ENCODE measurements around the gene GADL1. TPM values are rescaled to one million over a fixed set of nuclear protein-coding genes. Genes with fewer than 3 reads are reported as not detected.

GADL1 gene
- total RNA-seq, 1 donor from 2014 or later, result not detected

GRCh38 chr3:30728143-30728542 lies 166.3 kb downstream of the GADL1 start:
- DNase-seq (ENCODE audit: low spot score), result no peak

- no peak for DNase-seq (ENCODE audit: low spot score)
Observed at GRCh38 chr3:30724863-30725262, 169.6 kb downstream of the GADL1 start.

- DNase-seq (ENCODE audit: low spot score), result no peak
Observed at GRCh38 chr3:30723211-30723610, 171.2 kb downstream of the GADL1 start.

GRCh38 chr3:30721314-30721634 lies 173.2 kb downstream of the GADL1 start:
- no peak for DNase-seq (ENCODE audit: low spot score)

- DNase-seq (ENCODE audit: low spot score), result no peak
Observed at GRCh38 chr3:30720586-30721313, 173.7 kb downstream of the GADL1 start.

GRCh38 chr3:30719536-30719935 lies 174.9 kb downstream of the GADL1 start:
- no peak for DNase-seq (ENCODE audit: low spot score)

GRCh38 chr3:30713885-30714503 lies 180.5 kb downstream of the GADL1 start:
- DNase-seq (ENCODE audit: low spot score), result no peak

- DNase-seq (ENCODE audit: low spot score), result no peak
Observed at GRCh38 chr3:30712991-30713390, 181.5 kb downstream of the GADL1 start.

- DNase-seq (ENCODE audit: low spot score), result no peak
Observed at GRCh38 chr3:30711867-30712266, 182.6 kb downstream of the GADL1 start.

- DNase-seq (ENCODE audit: low spot score), result no peak
Observed at GRCh38 chr3:30711151-30711550, 183.3 kb downstream of the GADL1 start.

GRCh38 chr3:30710017-30710416 lies 184.4 kb downstream of the GADL1 start:
- DNase-seq (ENCODE audit: low spot score), result no peak

GRCh38 chr3:30708472-30708871 lies 186.0 kb downstream of the GADL1 start:
- DNase-seq (ENCODE audit: low spot score), result no peak

- DNase-seq (ENCODE audit: low spot score), result no peak
Observed at GRCh38 chr3:30707825-30708224, 186.6 kb downstream of the GADL1 start.

GRCh38 chr3:30704931-30705890 lies 189.2 kb downstream of the GADL1 start:
- no peak for DNase-seq (ENCODE audit: low spot score)

- DNase-seq (ENCODE audit: low spot score), result no peak
Observed at GRCh38 chr3:30702828-30703397, 191.5 kb downstream of the GADL1 start.

GRCh38 chr3:30702038-30702827 lies 192.2 kb downstream of the GADL1 start:
- DNase-seq (ENCODE audit: low spot score), result no peak

GRCh38 chr3:30700702-30701321 lies 193.6 kb downstream of the GADL1 start:
- DNase-seq (ENCODE audit: low spot score), result no peak

- no peak for DNase-seq (ENCODE audit: low spot score)
Observed at GRCh38 chr3:30699927-30700326, 194.5 kb downstream of the GADL1 start.

GRCh38 chr3:30698549-30698948 lies 195.9 kb downstream of the GADL1 start:
- no peak for DNase-seq (ENCODE audit: low spot score)

- no peak for DNase-seq (ENCODE audit: low spot score)
Observed at GRCh38 chr3:30696896-30697295, 197.6 kb downstream of the GADL1 start.

Data from mesenteric fat pad (tissue), 1 donor.